WTC11 (cell line): ENCODE measurements around the gene MED10.

ENCODE experiments used
- NFE2L1 ChIP-seq: sonication (generic); formaldehyde crosslinking; IDR thresholded peaks from 2 replicates; pipeline ENCODE4 v1.8.1; 2023; ENCODE audit warnings: missing genetic modification reagents
- TCF7 ChIP-seq: sonication (generic); formaldehyde crosslinking; IDR thresholded peaks from 2 replicates; pipeline ENCODE4 v1.8.0; 2022; ENCODE audit warnings: mild to moderate bottlenecking, low read depth, missing genetic modification reagents, moderate library complexity
- TF ChIP-seq, protein P1 (sequence below): fragments of 200-600 bp; IDR thresholded peaks from 2 replicates; pipeline ENCODE4 v1.8.0; 2022; ENCODE audit warnings: antibody characterized with exemption

DNA sequence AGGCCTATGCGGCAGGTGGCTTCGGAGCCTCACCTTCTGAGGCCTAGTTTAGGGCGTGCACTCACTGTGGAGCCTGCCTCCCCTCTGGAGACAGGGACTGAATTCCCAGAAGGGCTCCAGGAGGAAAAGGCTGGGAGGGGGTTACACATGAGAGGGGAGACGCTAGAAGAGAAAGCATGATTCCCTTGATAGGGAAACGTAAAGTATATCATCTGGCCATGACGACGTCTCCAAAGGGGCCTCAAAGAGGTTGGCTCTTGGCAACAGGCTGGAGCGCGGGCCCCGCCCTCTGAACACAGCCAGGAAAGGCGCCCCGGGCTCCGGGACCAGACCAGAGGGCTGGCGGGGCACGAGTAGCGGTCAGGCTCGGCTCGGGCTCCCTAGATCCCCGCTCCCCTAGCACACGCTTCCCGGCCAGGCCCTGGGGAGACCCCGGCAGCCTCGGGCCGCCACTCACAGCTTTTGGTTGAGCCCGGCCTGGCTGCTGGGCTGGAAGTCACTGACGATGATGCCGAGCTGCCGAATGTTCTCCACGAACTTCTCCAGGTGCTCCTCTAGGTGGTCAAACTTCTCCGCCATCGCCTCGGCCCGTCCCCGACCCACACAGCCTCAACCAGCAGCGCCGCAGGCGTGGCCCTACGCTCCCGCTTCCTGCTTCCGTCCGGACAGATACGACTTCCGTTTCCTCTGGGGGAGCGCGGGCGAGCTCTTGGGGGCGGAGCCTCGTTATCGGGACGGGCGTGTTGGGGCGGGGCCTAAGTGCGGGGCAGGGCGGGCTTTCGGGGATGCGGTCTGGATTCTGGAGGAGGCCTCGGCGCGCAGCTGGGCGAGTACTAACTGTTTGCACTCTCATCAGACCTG, at the start of gene MED10:
- TF ChIP-seq, protein P1, sequence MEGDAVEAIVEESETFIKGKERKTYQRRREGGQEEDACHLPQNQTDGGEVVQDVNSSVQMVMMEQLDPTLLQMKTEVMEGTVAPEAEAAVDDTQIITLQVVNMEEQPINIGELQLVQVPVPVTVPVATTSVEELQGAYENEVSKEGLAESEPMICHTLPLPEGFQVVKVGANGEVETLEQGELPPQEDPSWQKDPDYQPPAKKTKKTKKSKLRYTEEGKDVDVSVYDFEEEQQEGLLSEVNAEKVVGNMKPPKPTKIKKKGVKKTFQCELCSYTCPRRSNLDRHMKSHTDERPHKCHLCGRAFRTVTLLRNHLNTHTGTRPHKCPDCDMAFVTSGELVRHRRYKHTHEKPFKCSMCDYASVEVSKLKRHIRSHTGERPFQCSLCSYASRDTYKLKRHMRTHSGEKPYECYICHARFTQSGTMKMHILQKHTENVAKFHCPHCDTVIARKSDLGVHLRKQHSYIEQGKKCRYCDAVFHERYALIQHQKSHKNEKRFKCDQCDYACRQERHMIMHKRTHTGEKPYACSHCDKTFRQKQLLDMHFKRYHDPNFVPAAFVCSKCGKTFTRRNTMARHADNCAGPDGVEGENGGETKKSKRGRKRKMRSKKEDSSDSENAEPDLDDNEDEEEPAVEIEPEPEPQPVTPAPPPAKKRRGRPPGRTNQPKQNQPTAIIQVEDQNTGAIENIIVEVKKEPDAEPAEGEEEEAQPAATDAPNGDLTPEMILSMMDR = no peak
- TF ChIP-seq TCF7 (CRISPR knock-in tag) = no peak
- TF ChIP-seq NFE2L1 (CRISPR knock-in tag) = no peak
